ENCODE data around the gene RNU1-2.
"Not testable (repeated sequence)": the region's sequence is repeated elsewhere in the genome, so short reads cannot be mapped to it uniquely, and the experiment has no call there.

Gene RNU1-2

DNA sequence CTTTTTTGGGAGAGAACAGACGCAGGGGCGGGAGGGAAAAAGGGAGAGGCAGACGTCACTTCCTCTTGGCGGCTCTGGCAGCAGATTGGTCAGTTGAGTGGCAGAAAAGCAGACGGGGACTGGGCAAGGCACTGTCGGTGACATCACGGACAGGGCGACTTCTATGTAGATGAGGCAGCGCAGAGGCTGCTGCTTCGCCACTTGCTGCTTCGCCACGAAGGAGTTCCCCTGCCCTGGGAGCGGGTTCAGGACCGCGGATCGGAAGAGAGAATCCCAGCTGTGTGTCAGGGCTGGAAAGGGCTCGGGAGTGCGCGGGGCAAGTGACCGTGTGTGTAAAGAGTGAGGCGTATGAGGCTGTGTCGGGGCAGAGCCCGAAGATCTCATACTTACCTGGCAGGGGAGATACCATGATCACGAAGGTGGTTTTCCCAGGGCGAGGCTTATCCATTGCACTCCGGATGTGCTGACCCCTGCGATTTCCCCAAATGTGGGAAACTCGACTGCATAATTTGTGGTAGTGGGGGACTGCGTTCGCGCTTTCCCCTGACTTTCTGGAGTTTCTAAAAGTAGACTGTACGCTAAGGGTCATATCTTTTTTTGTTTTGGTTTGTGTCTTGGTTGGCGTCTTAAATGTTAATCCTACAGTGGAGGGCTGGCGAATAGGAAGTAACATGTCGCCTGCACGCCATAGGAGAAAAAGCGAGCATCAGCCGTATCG is at the start of gene RNU1-2:
RNU1-2 (plus strand) TSS at position 383 of the 718 bp plus-strand sequence.
- DNase-seq: peak; percentile 95

DNA sequence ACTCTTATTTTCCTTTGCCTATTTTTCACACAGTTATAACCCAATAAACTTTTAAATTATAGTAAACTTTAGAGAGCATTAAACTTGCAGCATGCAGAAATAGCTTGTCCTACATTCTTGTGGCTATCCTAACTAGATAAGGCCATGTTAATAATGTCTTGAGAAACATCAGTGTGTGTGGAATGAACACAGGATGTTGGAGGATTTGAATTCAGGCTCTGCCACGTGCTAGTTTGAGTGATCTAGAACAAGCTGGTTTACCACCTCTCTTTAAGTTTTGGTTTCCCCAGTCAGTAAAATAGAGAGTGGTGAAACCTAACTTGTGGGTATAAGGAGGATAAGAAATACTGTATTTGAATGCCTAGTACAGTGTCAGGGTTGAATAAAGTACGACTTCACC is 39.6 kb upstream of the RNU1-2 start:
- DNase-seq: not testable (repeated sequence)

DNA sequence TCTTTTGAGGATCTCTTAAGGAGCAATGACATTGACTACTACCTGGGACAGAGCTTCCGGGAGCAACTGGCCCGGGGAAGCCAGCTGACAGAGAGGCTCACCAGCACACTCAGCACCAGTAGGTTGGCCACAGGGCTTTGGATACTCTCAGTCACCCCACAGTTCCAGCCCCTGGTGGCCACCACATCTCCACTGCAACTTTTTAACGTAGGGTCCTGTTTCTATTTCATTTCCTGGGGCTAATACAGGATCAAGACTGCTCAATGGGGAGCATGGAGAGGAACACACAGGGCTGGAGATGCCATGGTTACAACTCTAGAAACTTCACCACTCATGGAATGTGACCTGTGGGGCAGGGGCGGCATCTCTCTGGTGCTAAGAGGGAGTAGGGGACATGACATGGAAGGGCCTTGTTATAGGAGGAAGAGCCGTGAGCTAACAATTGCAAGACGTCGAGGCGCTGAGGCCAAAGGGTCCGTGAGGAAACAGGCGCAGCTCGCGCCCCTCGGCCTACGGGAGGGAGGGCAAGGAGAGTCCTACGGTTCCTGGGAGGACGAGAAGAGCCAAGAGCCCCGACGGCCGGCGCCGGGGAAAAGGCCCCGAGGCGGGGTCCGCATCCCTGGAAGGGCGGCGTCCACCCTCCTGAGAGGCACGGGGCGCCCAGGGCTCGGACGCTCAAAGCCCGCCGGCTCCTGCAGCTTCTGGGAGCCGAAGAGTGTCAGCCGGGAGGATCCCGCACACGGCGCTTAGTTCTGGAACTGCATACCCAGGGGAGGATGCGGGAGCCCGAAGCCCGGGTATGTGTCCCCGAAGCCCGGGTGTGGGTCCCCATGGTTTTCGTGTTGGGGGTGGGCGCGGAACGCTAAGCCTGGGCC is 36.4 kb upstream of the RNU1-2 start:
- not testable (repeated sequence) for DNase-seq

DNA sequence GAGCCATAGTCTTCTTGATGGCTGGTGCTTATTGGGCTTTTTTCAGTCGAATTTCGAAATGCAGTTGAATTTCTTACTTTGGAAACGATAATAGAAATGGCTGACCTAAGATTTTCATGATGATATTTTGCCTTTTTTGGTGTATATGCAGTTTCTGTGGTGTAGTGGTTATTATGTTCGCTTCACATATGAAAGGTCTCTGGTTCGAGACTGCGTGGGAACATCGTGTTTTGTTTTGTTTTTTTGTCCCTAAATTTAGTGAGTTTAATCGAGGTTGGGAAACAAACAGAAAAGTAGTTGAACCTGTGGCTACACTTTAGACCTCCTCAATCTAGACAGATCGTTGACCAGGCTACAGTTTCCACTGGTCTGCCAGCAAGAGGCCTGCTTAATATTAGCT is 35.7 kb upstream of the RNU1-2 start:
- not testable (repeated sequence) for DNase-seq

DNA sequence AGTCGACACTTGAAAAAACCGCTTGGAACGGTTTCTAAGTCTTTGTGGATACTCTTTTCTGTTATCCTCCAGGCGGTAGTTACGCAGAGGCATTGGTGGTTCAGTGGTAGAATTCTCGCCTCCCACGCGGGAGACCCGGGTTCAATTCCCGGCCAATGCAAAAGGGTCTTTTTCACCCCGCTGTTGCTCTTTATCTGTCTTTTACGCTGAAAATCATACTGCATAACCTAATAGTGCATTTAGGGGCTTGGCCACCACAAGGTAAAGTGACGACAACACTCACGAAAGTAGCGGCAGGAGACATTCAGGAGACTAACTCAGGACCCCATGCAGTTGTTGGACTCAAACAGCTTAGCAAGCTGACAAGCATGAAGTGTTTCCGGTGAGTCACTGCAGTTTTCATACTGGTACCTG is 33.9 kb upstream of the RNU1-2 start:
- DNase-seq: peak; percentile 74

DNA sequence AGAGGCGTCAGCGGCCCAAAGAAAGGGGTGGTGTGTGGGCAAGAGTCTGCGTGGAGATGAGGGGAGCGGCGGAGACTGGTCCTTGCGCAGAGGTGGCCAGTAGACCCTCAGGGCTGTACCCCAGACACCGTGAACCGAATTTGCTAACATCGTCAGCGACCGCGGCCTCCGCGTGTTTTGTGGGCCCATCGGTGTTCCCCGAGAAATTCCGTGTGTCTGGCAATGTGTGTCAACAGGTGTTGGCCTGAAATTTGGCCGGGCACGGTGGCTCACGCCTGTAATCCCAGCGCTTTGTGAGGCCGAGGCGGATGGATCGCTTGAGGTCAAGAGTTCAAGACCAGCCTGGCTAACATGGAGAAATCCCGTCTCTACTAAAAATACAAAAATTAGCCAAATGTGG is 33.4 kb upstream of the RNU1-2 start:
- DNase-seq: not testable (repeated sequence)

DNA sequence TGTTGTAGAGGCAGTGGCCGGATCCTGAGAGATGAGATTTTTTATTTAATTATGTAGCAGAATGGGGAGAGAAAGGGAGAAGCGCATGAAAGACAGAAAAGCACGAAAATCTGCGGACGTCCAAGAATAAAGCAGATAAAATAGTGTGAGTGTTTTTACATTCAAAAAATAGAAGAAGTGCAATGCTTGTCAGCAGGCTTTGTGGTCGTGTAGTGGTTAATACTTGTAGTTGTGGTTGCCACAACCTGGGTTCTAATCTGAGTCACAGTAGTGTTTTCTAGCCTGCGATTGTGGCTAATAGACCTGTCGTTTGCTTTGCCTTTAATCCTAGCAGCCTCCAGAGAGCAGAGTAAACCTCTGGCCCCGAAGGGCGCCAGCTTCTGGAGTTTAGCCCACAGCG is 32.8 kb upstream of the RNU1-2 start:
- not testable (repeated sequence) for DNase-seq

DNA sequence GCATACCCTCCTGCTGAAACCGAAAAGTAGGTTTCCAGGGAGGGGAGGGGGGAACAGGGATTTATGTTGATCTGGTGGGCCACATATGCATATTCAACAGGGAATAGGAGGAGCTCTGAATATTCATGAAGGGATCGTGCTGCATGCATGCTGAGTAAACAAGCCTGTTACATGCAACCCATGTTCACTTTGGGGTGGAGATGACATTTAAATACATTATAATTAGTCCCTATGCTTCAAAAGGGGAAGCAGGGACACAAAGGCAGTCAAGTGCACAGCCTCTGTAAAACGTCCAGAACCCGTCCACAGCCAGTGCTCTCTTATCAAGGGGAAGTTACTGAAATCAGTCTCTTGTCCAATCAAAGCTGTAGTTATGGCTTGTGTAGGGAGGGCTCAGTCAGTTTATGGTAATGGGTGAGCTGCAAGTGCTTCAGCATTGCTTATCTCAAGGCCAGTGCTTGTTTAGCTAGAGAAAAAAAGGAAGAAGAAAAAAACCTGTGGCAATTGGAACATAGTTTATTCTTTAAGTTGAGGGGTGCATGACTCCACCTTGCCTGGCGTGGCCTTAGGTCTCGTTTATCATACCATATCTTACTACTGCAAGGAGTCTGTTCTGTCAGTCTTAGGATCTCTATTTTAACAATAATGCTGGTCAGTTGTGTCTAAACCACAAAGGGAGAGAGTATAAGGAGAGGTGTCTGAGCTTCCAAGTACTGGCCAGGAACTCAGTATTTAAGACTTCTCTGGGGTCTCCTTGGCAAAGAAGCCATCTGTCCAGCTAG is 28.7 kb upstream of the RNU1-2 start:
- DNase-seq: not testable (repeated sequence)

DNA sequence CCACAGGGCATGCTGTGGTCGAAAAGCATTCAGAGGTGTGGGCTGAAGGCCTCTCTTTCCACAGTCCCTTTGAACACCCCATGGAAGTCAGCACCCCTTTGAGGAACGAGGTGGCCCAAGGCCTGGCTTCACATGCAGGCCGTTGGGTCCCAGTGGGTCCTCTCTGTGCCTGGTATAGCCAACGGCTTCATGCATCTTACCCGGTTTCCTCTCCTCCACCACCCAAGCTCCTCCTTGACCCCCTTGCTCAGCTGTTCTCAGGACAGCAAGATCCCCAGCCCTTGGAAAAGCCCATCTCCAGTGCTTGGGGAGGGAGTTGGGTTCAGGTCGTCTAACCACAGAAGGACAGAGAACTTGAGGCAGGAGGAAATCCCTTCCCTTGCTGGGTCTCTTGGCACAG is 27.0 kb upstream of the RNU1-2 start:
- not testable (repeated sequence) for DNase-seq

DNA sequence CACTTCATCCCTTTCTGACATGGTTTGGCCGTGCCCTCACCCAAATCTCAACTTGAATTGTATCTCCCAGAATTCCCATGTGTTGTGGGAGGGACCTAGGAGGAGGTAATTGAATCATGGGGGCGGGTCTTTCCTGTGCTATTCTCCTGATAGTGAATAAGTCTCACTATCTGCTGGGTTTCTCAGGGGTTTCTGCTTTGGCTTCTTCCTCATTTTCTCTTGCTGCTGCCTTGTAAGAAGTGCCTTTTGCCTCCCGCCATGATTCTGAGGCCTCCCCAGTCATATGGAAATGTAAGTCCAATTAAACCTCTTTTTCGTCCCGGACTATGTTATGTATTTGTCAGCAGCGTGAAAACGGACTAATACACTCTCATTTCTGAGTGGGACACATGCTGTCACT is 25.8 kb upstream of the RNU1-2 start:
- DNase-seq: not testable (repeated sequence)

DNA sequence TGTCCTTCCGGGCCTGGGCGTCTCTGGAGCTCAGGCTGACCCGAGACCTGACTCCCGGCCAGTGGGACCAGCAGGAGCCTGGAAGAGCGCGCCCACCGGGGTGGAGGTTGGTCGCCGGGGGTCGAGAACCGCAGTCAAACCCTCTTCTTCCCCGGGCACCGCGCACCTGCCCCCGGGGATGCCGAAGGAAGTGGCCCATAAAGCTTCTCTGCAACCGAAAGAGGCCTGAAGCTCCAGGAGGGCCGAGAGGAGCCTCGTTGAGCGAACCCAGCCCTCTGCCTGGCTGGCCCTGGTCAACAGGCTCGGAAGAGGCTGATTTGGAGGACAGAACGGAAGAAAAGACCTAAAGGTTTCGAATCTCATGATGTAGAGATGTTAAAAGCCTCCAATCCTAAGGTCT is 24.6 kb upstream of the RNU1-2 start:
- DNase-seq: not testable (repeated sequence)

DNA sequence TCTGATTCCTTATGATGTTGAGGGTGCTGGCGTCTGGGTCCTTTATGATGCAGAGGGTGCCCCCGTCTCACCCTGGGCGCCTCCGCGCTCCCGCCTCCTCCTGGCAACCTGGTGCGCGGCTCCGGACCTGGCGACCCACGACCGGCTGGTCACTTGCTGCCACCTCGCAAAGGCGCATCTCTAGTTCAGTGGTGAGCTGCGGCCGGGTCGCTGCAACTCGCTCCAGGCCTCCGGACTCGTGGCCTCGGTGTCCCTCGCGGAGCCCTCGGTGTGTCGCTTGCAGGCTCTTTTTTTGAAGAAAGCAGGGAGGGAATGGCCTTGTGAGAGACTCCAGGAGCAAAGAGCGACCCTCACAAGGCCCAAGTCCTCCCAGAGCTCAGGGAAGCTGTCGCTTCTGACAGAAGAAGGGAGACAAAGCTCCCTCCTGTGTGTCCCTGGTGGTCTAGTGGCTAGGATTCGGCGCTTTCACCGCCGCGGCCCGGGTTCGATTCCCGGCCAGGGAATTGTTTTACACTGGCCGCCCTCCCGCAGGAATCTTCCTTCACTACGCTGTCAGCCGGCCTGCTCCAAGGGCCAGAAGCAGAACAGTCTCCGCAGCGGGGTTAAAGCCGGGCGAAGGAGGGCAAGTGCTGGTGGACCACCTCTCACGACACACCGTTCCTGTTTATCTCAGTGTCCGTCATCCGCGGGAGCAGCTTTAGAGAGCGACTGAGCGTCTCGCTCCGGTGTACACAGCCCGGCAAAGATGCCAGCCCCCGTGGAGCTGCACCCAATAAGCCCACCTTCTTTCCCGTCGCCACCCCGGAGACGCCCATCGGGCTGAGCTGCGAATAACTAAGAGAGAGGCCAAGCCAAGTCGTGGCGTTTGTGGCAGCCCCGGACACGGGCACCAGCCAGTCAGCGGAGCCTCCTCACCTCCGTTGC is 23.4 kb upstream of the RNU1-2 start:
- DNase-seq: peak; percentile 95

DNA sequence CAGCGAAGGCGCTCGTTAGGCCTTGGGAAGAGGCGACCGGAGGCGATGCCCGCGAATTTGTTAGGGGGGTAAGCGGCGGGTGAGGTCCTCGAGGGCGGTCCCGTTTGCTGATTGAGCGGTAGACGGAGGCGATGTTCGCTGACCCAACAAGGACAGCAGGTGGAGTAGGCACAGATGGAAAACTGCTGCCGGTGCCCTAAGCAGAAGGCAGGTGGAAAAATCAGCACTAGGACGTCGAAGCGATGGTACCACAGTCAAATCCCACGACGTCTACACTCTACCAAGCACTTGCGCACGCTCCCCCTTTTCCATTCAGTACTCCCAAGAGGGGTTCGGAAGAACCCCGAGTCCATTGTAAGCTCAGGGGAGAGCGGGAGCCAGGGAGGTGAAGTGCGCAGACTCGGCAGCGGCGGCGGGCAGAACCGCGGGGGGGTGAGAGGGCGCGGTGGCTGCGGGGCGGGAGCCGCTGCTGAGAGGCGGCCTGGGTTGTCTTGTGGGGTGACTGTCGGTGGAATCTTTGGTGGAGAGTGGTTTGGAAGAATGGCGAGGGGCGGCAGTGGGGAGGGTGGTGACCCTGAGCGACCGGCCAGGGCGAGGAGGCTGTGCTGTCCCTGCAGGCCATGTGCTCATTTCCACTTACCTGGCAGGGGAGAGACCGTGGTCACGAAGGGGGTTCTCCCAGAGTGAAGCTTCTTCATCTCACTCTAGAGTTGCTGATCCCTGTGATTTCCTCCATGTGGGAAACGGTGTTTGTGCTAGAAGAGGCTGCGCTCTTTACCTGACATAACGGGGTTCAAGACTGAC is 22.5 kb upstream of the RNU1-2 start:
- DNase-seq: peak; percentile 69

DNA sequence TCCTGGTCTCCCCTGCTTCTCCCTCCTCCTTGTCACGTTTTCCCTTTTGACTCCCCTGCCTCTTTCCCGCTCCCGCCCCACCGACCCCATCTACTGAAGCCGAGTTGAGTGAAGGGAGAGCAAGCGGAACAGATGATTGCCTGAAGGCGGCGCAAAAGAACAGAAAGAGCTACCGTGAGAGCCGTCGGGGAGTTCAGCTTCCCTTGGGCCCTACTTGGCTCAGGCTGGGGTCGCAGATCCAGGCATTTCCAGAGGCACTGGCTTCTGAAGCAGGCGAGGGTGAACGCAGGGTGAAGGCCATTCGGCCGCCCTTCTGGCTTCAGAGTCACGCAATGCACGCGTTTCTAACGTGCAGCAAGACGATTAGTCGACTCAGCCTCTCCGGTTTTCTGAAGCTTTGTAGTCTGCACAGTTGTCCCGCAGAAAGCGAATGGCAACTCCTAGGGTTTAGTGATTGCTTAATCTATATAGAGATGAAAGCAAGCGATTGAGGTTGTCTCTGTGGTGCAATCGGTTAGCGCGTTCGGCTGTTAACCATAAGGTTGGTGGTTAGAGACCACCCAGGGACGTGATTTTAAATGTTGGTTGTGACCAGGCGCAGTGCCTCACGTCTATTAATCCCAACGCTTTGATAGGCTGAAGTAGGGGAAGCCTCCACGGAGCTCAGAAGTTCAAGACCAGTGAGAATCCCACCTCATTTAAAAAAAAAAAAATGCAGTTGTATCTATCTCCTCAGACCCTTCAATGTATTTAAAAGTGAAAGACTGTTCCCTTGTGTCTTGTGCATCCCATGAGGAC is 20.6 kb upstream of the RNU1-2 start:
- DNase-seq: not testable (repeated sequence)

DNA sequence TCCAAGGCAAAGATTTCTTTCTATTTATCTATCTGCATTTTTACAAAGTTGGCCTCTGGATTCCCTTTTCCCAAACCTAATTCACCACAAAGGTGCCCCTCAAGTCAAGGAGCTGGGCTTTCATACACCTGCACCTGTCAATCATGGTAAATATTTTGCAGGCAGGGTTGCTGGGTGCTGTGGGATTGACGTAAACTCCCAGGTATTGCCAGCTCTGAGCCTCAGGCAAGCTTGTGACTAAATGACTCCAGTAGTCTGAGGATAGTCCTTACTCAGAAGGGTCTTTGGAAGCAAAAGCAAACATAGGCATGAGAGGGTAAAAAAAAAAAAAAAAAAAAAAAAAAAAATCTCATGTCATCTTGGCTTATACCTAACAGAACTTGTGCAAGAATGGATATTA is 14.0 kb upstream of the RNU1-2 start:
- DNase-seq: not testable (repeated sequence)

DNA sequence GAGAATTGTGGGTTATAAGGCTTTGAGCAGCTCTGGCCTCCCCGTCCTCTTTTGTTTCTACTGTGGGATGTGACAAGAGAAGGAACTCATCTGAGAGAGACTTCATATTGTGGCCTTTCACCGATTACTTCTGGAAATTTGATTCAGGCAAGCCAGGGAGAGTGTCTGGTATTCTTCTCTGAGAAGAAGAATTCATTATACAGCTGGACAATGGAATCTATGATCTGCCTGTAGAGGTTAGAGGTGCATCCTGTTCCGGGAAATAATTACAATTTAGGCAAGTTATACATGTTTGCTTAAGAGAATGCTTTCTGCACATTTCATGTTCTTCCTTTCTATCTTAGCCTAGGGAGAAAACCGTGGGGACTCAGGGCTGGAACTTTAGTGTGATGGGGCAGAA is 12.8 kb upstream of the RNU1-2 start:
- DNase-seq: no peak

DNA sequence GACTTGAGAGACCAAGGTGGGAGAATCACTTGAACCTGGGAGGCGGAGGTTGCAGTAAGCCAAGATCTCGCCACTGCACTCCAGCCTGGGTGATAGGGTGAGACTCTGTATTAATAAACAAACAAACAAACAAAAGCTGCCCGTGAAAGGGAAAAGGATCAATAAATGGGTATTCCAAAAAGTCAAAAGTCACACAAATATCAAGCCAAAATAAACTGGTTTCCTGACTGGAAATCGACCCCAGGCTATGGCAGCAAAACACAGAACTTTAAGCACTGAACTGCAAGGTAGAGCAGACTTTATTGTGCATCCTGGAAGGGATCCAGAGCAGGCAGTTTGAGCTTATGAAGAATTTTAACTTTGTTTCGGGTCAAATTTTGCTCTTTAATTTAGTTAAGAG is 11.3 kb upstream of the RNU1-2 start:
- not testable (repeated sequence) for DNase-seq

DNA sequence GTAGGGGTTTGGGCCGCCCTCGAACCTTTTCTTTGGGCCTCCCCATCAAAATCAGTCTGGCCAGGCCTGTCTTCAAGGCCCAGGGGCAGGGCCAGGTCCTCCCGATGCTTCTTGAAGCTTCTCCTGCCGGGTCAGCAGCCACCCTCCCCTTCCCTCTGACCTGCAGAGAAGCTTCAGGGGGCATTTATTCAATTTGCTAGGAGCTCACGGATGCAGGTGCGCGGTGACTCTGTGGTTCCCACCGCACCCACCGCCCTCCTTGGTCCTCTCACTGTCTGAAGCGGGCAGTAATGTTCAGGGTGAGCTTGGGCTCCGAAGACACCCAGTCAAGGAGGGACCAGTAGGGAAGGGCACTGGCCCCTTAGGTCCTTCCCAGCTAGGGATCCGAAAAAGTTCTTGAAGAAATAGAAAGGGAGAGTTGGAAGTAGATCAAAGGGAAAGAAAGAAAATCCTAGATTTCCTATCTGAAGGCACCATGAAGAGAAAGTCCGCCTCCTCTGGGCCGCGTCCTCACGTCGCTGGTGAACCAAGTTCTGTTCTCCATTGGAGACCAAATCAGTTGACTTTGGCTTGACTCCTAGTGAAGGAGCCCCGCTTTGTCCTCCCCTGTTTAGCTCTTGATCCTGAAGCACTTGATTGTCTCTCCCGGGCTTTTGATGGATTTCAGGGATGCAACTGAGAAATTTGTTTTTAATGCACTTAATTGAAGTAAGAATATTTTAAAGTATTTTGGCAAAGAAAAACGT is 8.7 kb upstream of the RNU1-2 start:
- no peak for DNase-seq
